NCI-H1105 treated with DMSO at 0.1 percent for 48 hours (cell line): ENCODE results near the gene PLEKHM2.

Source experiments
- DNase-seq: peaks from one replicate; lab custom pipeline; 2025; lab: John Stamatoyannopoulos, UW

PLEKHM2 gene

DNA sequence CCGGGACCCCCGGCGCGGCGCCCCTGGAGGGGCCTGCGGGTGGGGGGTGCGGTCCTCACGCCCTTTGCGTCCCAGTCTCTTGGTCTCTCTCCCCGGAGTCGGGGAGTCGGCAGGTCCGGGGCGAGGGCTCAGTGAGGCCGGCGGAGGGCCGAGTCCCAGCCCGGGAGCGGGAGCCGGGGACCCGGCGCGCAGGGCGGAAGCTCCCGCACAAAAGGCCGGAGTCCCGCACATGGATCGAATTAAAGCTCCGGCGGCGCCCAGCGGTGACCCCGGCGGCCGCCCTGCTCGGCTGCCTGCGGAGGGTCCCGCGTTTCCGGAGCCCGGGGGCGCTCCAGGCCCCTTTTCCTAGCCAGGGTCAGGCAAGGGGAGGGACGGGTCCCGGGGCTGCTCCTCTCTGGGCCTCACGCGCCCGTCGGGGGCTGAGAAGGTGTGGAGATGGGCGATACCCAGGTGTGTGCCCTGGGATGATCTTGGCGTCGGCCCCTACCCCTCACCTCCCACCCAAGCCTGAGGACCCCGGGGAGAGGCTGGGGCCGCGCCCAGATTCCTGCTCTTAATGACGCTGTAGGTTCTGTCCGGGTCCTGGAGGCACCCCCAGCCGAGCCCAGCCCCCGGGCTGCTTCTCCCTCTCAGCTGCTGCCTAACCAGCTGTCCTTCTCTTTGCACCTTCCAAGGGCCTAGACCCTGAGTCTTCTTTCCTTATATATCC, 75.0 kb downstream of the PLEKHM2 start:
- no peak for DNase-seq

DNA sequence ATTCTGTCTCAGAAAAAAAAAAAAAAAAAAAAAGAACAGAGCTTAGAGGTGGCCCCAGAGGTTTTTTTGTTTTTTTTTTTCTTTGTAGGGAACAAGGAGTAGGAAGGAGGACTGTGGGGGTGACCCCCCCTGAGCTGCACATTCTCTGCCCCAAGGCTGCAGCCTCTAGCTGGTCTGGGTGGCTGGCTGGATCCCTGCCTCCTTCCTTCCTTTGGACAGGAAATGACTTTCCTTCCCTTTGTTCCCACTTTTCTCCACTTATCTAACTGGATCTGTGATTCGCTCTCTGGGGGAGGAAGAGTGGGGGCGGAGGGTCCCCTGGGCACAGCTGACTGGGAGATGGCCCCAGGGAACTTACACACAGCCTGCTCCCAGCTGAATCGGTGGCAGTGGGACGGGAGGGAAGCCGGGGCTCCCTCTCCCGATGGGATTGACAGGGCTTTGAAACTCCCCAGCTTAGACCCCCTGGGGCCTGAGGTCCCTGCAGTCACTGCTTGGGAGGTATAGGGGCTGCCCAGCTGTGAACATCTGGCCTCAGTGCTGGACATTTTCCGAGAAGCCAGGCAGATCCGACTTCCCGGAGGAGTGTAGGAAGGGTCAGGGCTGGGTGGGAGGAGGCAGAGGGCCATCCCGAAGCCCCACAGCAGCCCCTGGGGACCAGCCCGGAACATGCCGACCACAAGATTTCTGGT, 76.5 kb downstream of the PLEKHM2 start:
- DNase-seq = no peak

DNA sequence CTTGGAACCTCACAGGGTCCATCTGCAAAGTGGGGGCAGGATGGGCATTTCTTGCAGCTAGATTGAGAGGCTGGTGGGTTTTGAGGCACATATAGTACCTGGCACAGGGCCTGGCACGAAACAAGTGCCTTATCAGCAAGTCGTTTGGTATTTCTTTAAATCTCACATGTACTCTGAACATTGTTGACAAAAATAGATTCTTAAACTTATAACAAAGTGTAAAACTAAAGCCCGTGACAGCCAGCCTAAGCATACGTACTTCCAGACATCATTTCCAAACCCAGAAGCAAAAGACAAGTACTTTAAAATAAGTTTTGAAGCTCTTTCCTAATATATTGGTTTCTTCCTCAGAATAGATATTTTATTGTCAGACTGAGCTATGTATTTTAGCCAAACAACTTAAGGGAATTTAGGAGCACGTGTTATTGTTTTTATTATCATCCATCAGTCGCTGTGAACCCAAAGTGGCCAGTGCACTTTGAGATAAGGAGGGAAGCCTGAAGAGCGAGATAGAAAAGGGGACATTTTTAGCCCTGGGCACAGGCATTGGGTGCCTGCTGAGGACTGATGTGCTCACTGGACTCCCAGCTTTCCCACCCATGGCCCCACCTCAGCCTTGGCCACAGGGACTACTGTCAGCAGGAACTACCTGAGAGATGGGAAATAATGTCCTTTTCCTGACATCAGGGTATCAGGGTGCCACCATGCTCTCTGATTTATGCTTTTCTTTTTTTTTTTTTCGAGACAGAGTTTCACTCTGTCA, 77.4 kb downstream of the PLEKHM2 start:
- no peak for DNase-seq

DNA sequence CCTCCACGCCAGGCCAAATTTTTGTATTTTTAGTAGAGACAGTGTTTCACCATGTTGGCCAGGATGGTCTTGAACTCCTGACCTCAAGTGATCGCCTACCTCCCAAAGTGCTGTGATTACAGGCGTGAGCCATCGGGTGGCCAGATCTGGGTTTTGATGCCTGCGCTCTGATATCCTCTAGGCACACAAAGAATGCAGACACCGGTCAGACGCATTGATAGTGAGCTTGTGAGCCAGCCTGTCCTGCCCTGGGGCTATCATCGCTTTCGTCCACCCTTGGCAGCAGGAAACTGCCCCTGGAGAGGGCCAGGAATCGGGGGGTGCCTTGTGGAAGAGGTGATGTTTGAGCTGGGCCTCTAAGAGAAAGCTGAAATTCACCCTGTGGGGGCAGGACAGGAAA, 78.4 kb downstream of the PLEKHM2 start:
- no peak for DNase-seq

DNA sequence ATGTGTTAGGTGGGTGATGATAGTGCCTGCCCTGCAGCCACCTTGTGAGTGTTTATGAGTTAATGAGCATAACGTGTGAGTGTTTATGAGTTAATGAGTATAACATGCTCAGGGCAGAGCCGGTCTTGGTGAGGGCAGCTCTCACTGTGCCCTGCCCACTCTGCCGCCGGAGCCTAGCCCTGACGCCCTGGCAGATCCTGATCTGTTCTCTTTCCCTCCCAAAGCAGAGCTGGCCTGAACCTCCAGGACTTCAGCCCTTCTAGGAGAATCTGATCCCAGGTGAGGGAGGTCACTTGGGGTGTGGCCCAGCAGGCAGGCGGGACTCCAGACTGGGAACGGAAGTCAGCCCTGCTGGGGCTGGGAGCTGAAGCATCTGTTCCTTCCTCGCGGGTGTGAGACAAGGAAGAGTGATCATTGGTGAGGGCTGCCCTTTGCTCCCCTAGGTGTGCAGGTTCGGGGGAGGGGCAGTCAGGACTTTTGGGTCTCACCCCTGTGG, 80.2 kb downstream of the PLEKHM2 start:
- DNase-seq = no peak

DNA sequence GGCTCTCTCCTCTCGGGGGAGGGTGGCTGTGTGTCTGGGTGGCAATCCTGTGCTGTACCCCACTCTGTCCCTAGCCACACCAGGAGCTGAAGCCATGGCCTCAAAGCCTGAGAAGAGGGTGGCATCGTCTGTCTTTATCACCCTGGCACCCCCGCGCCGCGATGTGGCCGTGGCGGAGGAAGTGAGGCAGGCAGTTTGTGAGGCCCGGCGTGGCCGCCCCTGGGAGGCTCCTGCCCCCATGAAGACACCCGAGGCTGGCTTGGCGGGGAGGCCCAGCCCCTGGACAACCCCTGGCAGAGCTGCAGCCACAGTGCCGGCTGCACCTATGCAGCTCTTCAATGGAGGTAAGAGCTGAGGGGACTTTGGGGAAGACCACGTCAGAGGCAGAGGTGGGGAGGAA, 80.8 kb downstream of the PLEKHM2 start:
- DNase-seq = no peak

DNA sequence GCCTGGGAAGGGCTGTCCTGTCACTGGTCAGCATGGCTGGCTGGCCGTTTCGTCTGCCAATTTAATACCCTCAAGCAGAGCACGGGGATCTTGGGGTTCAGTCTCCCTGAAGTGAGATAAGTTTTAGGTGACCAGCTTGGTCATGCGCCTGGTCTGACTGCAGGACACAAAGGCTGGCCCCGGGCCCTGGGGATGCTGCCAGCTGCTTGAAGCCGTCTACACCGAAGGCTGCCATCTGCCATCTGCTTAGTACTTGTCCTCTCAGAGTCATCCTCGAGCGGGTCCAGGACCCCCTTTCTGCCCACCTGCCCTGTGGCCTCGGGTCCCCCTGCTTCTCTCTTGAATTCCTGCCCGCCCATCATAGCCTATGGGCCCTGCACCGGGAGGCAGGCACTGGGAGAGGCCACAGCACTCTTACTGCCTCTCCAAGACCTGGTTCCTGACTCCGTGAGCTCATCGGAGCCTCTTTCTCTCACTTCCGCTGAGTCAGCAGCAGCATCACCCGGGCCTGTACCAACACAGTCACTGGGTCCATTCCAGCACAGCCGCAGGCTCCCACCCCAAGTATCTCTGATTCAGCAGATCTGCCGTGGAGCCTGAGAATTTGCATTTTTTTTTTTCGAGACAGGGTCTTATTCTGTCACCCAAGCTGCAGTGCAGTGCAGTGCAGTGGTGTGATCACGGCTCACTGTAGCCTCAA, 81.5 kb downstream of the PLEKHM2 start:
- DNase-seq = no peak

DNA sequence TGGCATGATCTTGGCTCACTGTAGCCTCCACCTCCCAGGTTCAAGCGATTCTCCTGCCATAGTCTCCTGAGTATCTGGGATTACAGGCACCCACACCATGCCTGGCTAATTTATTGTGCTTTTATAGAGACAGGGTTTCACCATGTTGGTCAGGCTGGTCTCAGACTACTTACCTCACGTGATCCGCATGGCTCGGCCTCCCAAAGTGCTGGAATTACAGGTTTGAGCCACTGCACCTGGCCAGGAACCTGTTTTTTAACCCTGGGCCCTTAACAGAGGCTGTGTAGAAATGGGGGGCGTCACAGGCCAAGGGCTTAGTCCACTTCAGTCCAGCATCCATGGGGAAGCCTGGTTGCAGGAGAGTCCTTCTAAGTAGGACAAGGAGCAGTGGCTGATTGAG, 83.8 kb downstream of the PLEKHM2 start:
- DNase-seq = no peak

DNA sequence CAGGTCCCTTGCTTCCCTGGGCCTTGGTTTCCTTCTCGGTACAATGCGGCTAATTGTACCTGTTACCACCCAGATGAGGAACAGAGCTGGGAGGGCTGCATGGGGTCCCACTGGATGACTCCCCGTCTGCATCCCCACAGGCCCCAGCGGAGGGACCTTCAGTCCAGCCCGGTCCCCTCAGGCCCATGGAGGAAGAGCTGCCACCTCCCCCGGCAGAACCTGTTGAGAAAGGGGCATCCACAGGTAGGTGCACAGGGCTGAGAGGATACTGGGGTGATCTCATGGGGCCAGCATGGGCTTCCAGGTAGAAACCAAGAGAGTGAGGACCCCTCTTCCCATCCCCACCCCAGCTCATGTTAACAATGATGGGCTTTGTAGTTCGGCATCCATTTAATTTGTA, 84.3 kb downstream of the PLEKHM2 start:
- no peak for DNase-seq

DNA sequence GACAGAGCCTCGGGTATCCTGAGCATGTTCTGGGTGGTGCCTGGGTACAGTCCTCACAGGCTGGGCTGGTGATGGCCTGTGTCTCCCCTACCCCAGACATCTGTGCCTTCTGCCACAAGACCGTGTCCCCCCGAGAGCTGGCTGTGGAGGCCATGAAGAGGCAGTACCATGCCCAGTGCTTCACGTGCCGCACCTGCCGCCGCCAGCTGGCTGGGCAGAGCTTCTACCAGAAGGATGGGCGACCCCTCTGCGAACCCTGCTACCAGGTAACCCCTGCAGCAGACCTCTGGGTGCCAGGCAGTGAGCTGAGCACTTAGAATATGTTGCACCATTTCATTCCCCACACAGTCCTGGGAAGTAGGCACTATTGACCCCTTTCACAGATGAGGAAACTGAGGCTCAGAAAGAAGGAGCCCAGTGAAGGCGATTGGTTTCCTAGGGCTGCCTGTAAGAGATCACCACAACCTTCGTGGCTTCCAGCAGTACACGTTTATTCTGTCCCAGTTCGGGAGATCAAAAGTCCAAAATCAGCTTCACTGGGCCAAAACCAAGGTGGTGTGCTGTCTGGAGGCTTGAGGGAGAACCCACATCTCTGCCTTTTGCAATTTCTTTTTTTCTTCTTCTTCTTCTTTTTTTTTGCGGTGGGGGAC, 86.3 kb downstream of the PLEKHM2 start:
- DNase-seq = no peak

DNA sequence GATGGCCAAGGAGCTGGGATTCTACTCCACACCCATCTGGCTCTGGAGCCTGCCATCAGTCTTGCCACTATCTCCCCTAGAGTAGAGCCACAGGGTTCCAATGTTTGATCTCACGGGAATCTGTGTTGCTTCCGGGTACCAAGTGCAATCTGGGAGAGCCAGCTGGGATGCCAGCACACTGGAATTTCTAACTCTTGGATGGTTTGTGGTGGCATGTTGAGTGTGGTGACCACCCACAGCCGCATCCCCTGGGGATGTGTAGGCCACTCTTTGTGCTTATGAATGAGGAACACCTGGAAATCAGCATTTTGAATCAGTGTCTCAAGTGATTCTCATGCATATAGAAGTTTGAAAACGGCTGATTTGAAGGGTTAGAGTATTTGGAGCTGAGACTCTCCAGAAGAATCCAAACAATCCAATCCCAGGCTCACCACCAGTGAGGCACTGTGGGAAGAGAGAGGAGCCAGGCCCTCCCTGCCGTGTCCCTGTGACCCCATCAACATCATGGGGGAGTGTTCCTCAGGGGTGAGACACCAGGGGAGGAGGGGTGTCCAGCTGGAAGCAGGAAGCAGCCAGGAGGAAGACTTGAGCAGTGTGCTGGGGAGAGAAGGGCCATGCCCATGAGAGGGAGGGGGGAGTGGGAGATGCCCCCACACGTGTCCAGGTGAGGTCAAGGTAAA, 87.9 kb downstream of the PLEKHM2 start:
- DNase-seq = no peak

DNA sequence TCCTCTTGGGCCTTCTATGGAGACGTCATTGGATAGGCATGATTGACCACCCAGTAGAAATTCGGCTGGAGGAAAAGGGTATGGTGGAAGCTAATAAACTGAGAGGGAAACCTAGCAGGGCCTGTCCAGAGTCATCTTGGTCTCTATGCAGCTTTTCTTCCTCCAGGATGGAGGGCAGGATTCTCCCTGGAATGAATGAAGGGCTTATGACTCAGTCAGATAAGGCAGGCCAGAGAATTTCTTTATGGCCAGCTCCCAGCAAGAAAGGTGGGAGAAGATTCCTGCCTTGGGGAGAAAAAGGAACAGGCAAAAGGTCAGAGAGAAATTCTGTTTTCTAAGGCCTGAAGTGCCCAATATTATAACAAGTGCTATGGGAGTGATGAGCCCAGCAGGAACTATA, 91.6 kb downstream of the PLEKHM2 start:
- no peak for DNase-seq

DNA sequence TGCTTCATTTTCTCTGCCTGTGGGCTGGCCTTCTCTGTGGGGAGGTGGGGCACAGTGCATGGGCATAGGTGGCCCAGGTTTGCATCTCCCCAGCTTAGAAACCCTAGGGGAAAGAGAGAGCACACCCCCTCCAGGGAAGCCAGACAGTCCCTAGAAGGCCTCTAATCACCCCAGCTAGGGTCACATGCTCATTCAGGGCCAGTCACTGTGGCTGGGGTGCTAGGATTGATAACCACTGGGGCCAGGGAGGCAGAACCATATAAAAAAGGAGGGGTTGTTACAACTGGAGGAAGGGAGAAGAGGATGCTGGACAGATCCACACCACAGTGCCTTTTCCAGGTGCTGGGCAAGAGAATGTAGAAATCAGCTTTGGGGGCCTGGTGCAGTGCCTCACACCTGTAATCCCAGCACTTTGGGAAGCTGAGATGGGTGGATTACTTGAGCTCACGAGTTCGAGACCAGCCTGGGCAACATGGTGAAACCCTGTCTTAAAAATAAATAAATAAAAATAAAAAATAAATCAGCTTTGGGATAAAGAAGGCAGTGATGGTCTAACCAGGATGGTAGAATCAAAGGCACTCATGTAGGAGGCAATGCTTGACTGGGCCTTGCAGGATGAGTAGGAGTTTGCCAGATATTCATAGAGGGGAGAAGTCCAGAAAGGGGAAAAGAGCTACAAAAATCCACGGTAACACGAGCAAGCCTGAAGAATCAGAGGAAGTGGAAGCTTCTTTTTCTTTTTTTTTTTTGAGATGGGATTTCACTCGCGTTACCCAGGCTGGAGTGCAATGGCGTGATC, 94.0 kb downstream of the PLEKHM2 start:
- no peak for DNase-seq
